Mucosa of descending colon (tissue), 3 donors: ENCODE measurements around the gene CAV1. TPM values are rescaled to one million over a fixed set of nuclear protein-coding genes. Genes with fewer than 3 reads are reported as not detected.
A peak's percentile ranks its signal among the peaks of the same experiment; 100 is the strongest.

Source experiments
- ATAC-seq: fragments of 200-7000 bp; cut with Tn5 transposase; one replicate; pipeline ENCODE4 v1.9.1; 2020; ENCODE audit warnings: mild to moderate bottlenecking, moderate library complexity
- DNase-seq, 3 donors: peaks; one replicate each; pipeline ENCODE4 v3.0.0-alpha.2; 2020
- H3K36me3 ChIP-seq: fragments of 200-600 bp; one replicate; pipeline ENCODE4 v1.8.0; 2021; ENCODE audit warnings: low read depth, mild to moderate bottlenecking
- H3K4me1 ChIP-seq: fragments of 200-600 bp; one replicate; pipeline ENCODE4 v1.8.0; 2021; ENCODE audit warnings: low read depth, mild to moderate bottlenecking
- H3K4me3 ChIP-seq: fragments of 200-600 bp; one replicate; pipeline ENCODE4 v1.8.0; 2021; ENCODE audit warnings: mild to moderate bottlenecking
- H3K9me3 ChIP-seq: fragments of 200-600 bp; one replicate; pipeline ENCODE4 v1.8.0; 2021; ENCODE audit warnings: mild to moderate bottlenecking
- CTCF ChIP-seq: fragments of 200-600 bp; IDR thresholded peaks from one replicate; pipeline ENCODE4 v1.8.0; 2022; ENCODE audit warnings: antibody characterized with exemption, mild to moderate bottlenecking
- intact Hi-C, 2 donors: fragments of 100-400 bp; cut with DNase I in 1 of 2; cut with micrococcal nuclease in 1 of 2; formaldehyde crosslinking; loops; one replicate each; pipeline versions ENCODE4 v1.11.0 to v1.11.1; 2022; cut with DNase I, micrococcal nuclease
- total RNA-seq, 3 donors: library from RNA; stranded (reverse); fragmentation: NEBNext Ultra II Directional in 2 of 3; extraction: Animal tissue kit (Norgen Biotek cat#: 25700) in 2 of 3; gene quantifications; one replicate each; pipeline versions ENCODE4 v1.2.1 to v1.2.4, GENCODE V29; 2021 to 2023
- donor health status: DM: no; HTN: no; CAD: no; lungs with moderate emphysema.
- donor health status: DM: no; HTN: no; CAD: no.
- donor health status: DM: no; HTN: yes; CAD: no.

Gene CAV1
- total RNA-seq, 3 donors from 2014 or later: 17.9 to 248 (median 46.1) TPM

DNA sequence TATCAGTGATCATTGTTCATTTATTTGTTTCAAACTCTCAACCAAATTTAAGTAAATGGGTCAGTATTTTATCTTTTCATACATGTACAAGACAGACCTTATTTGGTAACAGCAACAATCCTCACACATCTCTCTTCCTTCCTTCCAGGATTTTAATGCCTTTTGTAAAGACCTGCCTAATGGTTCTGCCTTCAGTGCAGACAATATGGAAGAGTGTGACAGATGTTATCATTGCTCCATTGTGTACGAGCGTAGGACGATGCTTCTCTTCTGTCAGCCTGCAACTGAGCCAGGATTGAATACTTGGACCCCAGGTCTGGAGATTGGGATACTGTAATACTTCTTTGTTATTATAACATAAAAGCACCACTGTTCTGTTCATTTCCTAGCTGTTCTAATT, 19.0 kb upstream of the CAV1 start:
- intact Hi-C loops: no loop called here
- TF ChIP-seq CTCF: no peak
- no peak overlapping the region for H3K4me3 ChIP-seq
- H3K4me1 ChIP-seq: peaks cover under 1% of the 10 kb centered on the region
- no peaks in the 10 kb centered on the region for H3K9me3 ChIP-seq
- ATAC-seq (no peak), DNase-seq (no peak)
- H3K36me3 ChIP-seq: no peaks in the 10 kb centered on the region

DNA sequence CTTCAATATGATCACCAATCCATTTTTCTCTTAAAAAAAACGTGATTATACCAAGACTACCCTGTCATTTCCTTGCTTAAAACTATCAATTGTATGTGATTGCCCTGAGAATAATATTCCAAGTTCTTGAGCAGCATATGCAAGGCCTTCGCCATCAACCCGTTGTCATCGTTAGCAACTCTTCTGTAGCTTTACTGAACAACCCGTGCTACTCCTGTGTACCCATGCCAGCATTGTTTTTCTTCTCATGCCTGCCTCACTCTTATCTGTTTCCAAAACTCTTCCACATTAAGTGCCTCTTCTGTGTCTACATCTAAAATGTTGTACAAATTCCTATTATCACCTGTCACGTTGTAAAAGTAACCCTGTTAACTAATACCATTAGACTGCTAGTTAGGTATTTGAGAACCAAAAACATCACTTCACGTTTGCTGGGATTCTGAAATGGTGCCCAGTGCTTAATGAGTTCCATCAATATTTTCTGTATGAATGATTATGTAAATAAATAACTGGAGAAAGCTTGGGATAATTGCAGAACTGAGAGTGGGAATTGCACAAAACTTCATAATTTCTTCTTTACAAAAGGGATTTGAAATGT, 14.8 kb upstream of the CAV1 start:
- Histone ChIP-seq H3K4me1 (no peaks in the 10 kb centered on the region), H3K36me3 (no peaks in the 10 kb centered on the region), H3K4me3 (no peak overlapping the region), H3K9me3 (no peaks in the 10 kb centered on the region)
- no peak for TF ChIP-seq CTCF
- ATAC-seq (no peak), DNase-seq (no peak)
- intact Hi-C loops: no loop called here

- no peaks in the 10 kb centered on the region for H3K4me1 ChIP-seq
- H3K4me3 ChIP-seq: no peak overlapping the region
- intact Hi-C loops: no loop called here
- ATAC-seq: no peak
- no peaks in the 10 kb centered on the region for H3K36me3 ChIP-seq
- DNase-seq: no peak
- no peaks in the 10 kb centered on the region for H3K9me3 ChIP-seq
- TF ChIP-seq CTCF: no peak
Measured at GRCh38 chr7:116510795-116511194, 14.0 kb upstream of the CAV1 start.

GRCh38 chr7:116511552-116512519, 13.0 kb upstream of the CAV1 start:
- ATAC-seq: peak; percentile 91
- DNase-seq: peak in 1 of 3 donors; percentile 27
- no peak for TF ChIP-seq CTCF
- no peaks in the 10 kb centered on the region for H3K4me1 ChIP-seq
- intact Hi-C loops: no loop called here
- no peak overlapping the region for H3K4me3 ChIP-seq
- no peaks in the 10 kb centered on the region for H3K36me3 ChIP-seq
- H3K9me3 ChIP-seq: no peaks in the 10 kb centered on the region

- Histone ChIP-seq H3K4me1 (no peaks in the 10 kb centered on the region), H3K36me3 (no peaks in the 10 kb centered on the region), H3K9me3 (no peaks in the 10 kb centered on the region), H3K4me3 (no peak overlapping the region)
- no peak for ATAC-seq
- DNase-seq: no peak
- intact Hi-C loops: no loop called here
- TF ChIP-seq CTCF: no peak
Measured at GRCh38 chr7:116512520-116513188, 12.2 kb upstream of the CAV1 start.
